Measurements from ENCODE around the gene EML2. TPM values are rescaled to one million over a fixed set of nuclear protein-coding genes. Genes with fewer than 3 reads are reported as not detected.

The EML2 gene
- total RNA-seq, 1 experiment from 2014 or later = 110 TPM

GRCh38 chr19:45560038-45560437, 79.2 kb downstream of the EML2 start:
- no peak for TF ChIP-seq CTCF (IDR thresholded peaks at IDR 0.05; ENCODE audit: unreplicated experiment)
- CTCF ChIA-PET = interaction anchor here (0.6 to 1.5 kb wide), 4 partner anchors 9 to 565 kb away, joined by 3 to 6 read pairs (median 4); no protein-coding TSS in a partner anchor
- POLR2A ChIA-PET = no interaction called here
- H3K4me1 Mint-ChIP-seq (ENCODE audit: insufficient read depth, unreplicated experiment) = no peaks in the 10 kb centered on the region
- intact Hi-C loops (cut with micrococcal nuclease) = no loop called here
- BruUV-seq (replicated peaks) = no TSS peak
- DNase-seq (ENCODE audit: unreplicated experiment) = no peak
- no peaks in the 10 kb centered on the region for H3K9me3 Mint-ChIP-seq (ENCODE audit: unreplicated experiment)
- H3K27me3 Mint-ChIP-seq (ENCODE audit: insufficient read depth, unreplicated experiment) = no peaks in the 10 kb centered on the region
- H3K36me3 Mint-ChIP-seq (ENCODE audit: insufficient read depth, unreplicated experiment) = peaks cover 8% of the 10 kb centered on the region
- H3K4me3 Mint-ChIP-seq (ENCODE audit: unreplicated experiment) = no peak overlapping the region
- no peak overlapping the region for H3K27ac Mint-ChIP-seq (ENCODE audit: low read depth, unreplicated experiment)

Small RNAs within 50 kb of the gene (microRNA-seq; reads per million reads assigned to microRNA genes)
- 157 reads per million, percentile 75 among the genes with 10 or more reads in this experiment for gene MIR330
- gene MIR642A = not detected
- gene MIR642B = not detected

Other genes with a start within 250 kb of the EML2 start
- gene PPP1R13L, start 234.3 kb downstream of the EML2 start, total RNA-seq (2022) = 142 and 161 TPM in 2 replicates
- 9.6 and 17.6 TPM in 2 replicates for gene POLR1G, start 232.8 kb downstream of the EML2 start, total RNA-seq (2022)
- 186 and 227 TPM in 2 replicates for gene ERCC1, start 215.5 kb downstream of the EML2 start, total RNA-seq (2022)
- 13.3 and 29.3 TPM in 2 replicates for gene FOSB, start 171.4 kb downstream of the EML2 start, total RNA-seq (2022)
- gene RTN2, start 142.3 kb downstream of the EML2 start, total RNA-seq (2022) = 3.5 and 5.1 TPM in 2 replicates
- 0.33 and 0.42 TPM in 2 replicates for gene PPM1N, start 141.0 kb downstream of the EML2 start, total RNA-seq (2022)
- gene VASP, start 131.9 kb downstream of the EML2 start, total RNA-seq (2022) = 168 and 178 TPM in 2 replicates
- 16.8 and 17.3 TPM in 2 replicates for gene OPA3, start 54.6 kb downstream of the EML2 start, total RNA-seq (2022)
- gene GPR4, start 37.2 kb downstream of the EML2 start, total RNA-seq (2022) = not detected in 2 replicates
- gene GIPR, start 28.8 kb upstream of the EML2 start, total RNA-seq (2022) = not detected in 2 replicates
- gene SNRPD2, start 52.6 kb upstream of the EML2 start, total RNA-seq (2022) = 406 and 472 TPM in 2 replicates
- gene QPCTL, start 53.3 kb upstream of the EML2 start, total RNA-seq (2022) = 14.9 and 17.3 TPM in 2 replicates
- gene FBXO46, start 91.5 kb upstream of the EML2 start, total RNA-seq (2022) = 13.6 and 15.0 TPM in 2 replicates
- gene MEIOSIN, start 94.0 kb upstream of the EML2 start, total RNA-seq (2022) = not detected in 2 replicates
- gene SIX5, start 129.9 kb upstream of the EML2 start, total RNA-seq (2022) = 17.3 and 19.6 TPM in 2 replicates
- gene DMPK, start 143.1 kb upstream of the EML2 start, total RNA-seq (2022) = 40.5 and 52.4 TPM in 2 replicates
- gene DMWD, start 153.4 kb upstream of the EML2 start, total RNA-seq (2022) = 57.5 and 71.6 TPM in 2 replicates
- 0.21 and 0.29 TPM in 2 replicates for gene RSPH6A, start 175.9 kb upstream of the EML2 start, total RNA-seq (2022)
- gene SYMPK, start 223.8 kb upstream of the EML2 start, total RNA-seq (2022) = 77.4 and 86.2 TPM in 2 replicates
- not detected in 2 replicates for gene FOXA3, start 224.9 kb upstream of the EML2 start, total RNA-seq (2022)
- 14.7 and 18.1 TPM in 2 replicates for gene IRF2BP1, start 246.7 kb upstream of the EML2 start, total RNA-seq (2022)